GM19455 (cell line): ENCODE data around the gene NAB2.
"Not testable (repeated sequence)": the region's sequence is repeated elsewhere in the genome, so short reads cannot be mapped to it uniquely, and the experiment has no call there.

Source experiments
- ATAC-seq: cut with Tn5 transposase; IDR thresholded peaks from one replicate; pipeline ENCODE4 v1.9.1; 2021; ENCODE audit not compliant: unreplicated experiment

NAB2 gene

GRCh38 chr12:57066245-57066644, 22.7 kb upstream of the NAB2 start:
- ATAC-seq, result no peak

DNA sequence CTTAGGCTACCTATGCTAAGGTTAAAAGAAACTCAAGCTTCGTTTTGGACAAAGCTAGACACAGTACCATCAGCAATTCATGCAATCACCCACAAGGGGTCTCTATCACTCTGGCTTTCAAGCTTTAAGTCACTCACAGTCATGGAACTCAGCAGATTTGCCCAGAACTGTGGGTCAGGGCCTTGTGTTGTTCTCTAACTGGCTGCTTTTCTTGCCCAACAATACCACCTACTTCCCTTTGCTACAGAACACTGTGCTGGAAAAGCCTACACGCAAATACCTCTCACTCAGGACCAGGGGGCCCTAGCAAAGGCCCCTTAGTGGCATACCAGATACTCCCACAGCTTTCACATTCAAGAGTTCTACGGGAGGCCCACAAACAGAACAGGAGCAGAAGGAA, 19.4 kb upstream of the NAB2 start:
- peak; percentile 76 for ATAC-seq

GRCh38 chr12:57072661-57073060, 16.3 kb upstream of the NAB2 start:
- no peak for ATAC-seq

DNA sequence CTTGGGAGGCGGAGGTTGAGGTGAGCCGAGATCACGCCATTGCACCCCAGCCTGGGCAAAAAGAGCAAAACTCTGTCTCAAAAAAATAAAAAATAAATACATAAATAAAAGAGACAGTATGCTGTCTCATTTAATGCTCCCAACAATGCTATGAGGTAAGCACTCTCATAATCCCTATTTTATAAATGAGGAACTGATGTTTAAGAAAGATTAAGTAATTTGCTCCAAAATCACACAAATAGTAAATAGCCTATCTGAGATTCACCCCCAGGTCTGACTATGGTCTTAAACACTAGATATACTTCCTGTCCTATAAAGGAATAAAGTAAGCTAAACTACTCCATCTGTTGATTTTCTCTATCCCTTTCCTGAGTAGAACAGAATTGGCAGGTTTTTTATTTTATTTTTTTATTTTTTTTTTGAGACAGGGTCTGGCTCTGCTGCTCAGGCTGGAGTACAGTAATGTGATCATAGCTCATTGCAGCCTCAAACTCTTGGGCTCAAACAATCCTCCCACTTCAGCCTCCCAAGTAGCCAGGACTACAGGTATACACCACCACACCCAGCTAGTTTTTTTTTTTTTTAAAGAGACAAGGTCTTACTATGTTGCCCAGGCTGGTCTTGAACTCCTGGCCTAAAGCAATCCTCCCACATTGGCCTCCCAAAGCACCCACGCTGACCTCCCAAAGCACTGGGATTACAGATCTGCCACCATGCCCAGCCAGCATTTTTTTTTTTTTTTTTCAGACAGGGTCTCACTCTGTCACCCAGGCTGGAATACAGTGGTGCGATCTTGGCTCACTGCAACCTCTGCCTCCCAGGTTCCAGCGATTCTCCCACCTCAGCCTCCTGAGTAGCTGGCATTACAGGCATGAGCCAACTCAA, 15.1 kb upstream of the NAB2 start:
- not testable (repeated sequence) for ATAC-seq

- peak; percentile 98 for ATAC-seq
Measured at GRCh38 chr12:57078519-57079404, 10.2 kb upstream of the NAB2 start, which contains the start of gene NEMP1. TSS of gene NEMP1 (minus strand) at chr12:57078791. CDS start at chr12:57078745, 46 bp downstream.

DNA sequence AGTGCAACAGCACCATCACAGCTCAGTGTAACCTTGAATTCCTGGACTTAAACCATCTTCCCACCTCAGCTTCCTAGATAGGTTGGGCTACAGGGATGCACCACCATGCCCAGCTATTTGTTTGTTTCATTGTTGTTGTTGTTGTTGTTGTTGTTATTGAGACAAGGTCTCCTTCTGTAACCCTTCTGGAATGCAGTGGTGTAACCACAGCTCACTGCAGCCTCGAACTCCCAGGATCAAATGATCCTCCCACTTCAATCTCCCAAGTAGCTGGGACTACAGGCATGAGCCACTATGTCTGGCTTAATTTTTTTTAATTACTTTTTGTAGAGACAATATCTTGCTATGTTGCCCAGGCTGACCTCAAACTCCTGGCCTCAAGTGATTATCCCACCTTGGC, 9.1 kb upstream of the NAB2 start:
- no peak for ATAC-seq

DNA sequence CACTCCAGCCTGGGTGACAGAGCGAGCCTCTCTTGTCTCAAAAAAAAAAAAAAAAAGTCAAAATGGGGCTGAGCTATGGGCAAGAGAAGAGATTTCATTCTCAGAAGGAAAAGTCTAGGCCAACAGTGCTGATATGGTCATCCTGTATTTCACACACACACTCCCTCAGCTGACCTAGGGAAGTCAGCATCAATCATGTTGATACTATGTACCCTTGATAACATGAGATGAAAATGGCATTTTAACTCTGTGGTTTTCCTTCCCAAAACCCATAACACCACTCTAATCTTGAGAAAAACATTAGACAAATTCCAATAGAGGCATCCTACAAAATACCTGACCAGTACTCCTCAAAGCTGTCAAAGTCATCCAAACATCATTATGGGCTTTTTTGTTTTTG, 8.1 kb upstream of the NAB2 start:
- ATAC-seq, result no peak

GRCh38 chr12:57085999-57086492, 2.9 kb upstream of the NAB2 start:
- ATAC-seq, result no peak

- no peak for ATAC-seq
Measured at GRCh38 chr12:57086493-57087009, 2.4 kb upstream of the NAB2 start.

DNA sequence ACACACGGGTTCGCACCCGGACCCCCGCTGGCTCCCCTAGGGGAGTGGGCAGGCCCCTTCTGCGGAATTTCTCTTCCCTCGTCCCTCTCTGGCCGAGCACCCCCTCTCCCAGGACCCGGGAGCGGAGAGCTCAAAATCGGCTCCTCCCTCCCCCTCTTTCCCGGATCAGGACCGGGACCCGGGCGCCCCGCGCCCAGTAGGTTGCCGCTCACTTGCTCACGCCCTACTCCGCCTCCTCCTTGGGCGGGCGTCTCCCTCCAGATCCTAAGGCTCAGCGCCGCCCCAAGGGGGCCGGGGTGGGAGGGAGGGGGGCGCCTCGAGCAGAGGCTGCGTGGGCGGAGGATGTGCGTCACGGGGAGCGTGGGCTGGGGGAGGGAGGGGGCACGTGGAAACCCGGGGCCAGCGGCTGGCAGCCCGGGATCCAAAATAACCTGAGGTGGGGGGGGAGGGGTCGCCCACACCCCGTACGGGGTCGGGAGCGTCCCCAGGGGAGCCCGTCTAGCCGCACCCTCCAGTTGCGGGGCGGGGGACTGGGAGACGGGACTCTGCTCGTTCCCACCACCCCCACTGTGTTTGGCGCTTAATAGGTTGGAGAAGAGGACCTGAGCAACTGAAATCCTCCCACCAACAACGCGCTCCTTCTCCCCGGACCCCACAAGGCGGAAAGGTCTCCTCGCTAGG, 1.8 kb upstream of the NAB2 start:
- peak; percentile 36 for ATAC-seq

DNA sequence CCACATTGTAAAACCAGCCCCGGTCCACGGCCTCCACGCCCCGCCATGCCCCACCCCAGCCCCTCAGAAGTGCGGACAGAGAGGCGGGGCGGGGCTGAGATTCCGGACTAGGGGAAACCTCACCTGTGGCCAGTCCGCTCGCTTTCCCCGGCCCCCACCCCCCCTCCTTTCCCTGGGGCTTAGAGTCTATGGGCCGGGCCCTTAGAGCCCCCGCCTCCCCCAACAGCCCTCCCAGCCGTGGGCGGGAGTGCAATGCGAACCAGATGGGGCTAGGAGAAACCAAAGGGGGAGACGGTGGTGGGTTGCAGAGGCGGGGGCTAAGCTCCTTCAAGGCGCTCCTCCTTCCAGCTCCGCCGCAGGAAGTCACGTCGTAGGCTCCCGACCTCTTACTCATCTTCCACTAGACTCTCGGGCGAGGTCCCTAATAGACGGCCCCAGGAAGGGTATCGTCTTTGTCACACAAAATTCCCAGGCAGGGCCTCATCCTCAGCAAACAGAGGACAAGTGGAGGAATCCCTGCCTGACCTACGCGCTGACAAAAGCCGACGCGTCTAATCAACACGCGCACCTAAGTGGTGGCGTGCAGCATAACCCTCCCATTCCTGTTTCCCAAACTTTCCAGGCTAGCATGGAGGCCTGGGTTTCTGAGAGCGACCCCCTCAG, 1.1 kb upstream of the NAB2 start:
- ATAC-seq, result peak; percentile 41

GRCh38 chr12:57089271-57090245, 644 bp downstream of the NAB2 start:
- no peak for ATAC-seq

DNA sequence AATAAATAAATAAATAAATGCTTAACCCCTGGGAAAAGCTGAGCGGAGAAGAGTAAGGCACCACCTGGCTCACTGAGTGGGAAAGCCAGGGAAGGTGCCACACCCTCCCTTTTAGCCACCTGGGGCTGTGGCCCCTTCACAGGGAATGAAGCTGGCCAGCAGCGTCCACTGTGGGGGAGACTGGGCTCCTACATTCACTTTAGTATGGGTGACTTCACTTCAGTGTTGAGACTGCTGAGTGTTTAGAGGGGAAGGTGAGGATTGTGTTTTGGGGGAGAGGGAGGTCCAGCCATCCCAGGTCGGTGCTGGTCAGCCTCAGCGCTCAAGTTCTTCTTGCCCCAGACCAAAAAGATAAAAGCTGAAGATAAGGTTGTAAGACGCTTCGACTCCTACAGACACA, 1.6 kb downstream of the NAB2 start:
- no peak for ATAC-seq

DNA sequence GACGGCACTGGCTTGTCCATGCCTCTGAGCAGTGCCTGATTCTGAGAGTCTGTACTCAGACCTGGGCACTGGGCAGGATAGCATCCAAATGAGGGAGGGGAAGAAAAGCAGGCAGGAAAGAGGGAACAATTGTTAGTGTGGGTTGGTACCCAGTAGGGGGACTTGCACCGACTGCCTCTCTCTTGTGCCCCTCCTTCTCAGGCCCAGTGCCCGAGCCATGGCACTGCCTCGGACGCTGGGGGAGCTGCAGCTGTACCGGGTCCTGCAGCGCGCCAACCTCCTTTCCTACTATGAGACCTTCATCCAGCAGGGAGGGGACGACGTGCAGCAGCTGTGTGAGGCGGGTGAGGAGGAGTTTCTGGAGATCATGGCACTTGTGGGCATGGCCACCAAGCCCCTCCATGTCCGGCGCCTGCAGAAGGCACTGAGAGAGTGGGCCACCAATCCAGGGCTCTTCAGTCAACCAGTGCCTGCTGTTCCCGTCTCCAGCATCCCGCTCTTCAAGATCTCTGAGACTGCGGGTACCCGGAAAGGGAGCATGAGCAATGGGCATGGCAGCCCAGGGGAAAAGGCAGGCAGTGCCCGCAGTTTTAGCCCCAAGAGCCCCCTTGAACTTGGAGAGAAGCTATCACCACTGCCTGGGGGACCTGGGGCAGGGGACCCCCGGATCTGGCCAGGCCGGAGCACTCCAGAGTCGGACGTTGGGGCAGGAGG, 2.2 kb downstream of the NAB2 start:
- no peak for ATAC-seq

GRCh38 chr12:57091638-57092528, 3.0 kb downstream of the NAB2 start:
- no peak for ATAC-seq

GRCh38 chr12:57092529-57092862, 3.6 kb downstream of the NAB2 start:
- no peak for ATAC-seq

DNA sequence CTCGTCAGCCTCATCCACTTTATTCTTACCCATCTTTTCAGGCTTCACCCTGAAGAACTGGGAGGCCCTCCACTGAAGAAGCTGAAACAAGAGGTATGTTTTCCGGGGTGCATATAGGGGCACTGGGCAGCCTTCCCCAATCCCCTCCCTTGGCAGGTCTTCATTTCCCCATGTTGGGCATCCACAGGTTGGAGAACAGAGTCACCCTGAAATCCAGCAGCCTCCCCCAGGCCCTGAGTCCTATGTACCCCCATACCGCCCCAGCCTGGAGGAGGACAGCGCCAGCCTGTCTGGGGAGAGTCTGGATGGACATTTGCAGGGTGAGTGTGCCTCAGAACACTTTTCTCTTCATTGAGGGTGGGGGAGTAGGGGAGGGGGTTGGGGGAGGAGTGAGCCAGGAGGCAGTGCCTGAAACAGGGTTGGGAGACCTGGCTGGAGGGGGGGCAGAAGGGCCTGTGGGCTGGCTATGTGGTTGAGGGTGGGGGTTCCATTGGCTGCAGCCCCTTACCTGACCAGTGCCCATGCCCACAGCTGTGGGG, 4.0 kb downstream of the NAB2 start:
- no peak for ATAC-seq
